Mesothelial cell of epicardium (in vitro differentiated cells): ENCODE results near the gene KRTAP12-2. TPM values are rescaled to one million over a fixed set of nuclear protein-coding genes. Genes with fewer than 3 reads are reported as not detected.

Experiments
- DNase-seq, 2 experiments: peaks; one replicate each; pipeline ENCODE4 v3.0.0; 2021; ENCODE audit warnings: low spot score in 2 of 2; ENCODE audit not compliant: unreplicated experiment in 2 of 2
- H3K27ac Mint-ChIP-seq: 2 replicates; pipeline ENCODE4 v1.8.0; 2021; ENCODE audit warnings: mixed read lengths
- H3K27me3 Mint-ChIP-seq: 2 replicates; pipeline ENCODE4 v1.8.0; 2021; ENCODE audit warnings: low read depth, mixed read lengths
- H3K36me3 Mint-ChIP-seq: 2 replicates; pipeline ENCODE4 v1.8.0; 2021; ENCODE audit warnings: mixed read lengths
- H3K4me1 Mint-ChIP-seq: 2 replicates; pipeline ENCODE4 v1.8.0; 2021; ENCODE audit warnings: mixed read lengths
- H3K4me3 Mint-ChIP-seq: 2 replicates; pipeline ENCODE4 v1.8.0; 2021; ENCODE audit warnings: mild to moderate bottlenecking, moderate library complexity, mixed read lengths
- H3K9me3 Mint-ChIP-seq: 2 replicates; pipeline ENCODE4 v1.8.0; 2021; ENCODE audit warnings: mixed read lengths
- CTCF ChIP-seq: fragments of 200-600 bp; sonication (generic); IDR thresholded peaks from one replicate; pipeline ENCODE4 v1.5.0; 2021; ENCODE audit warnings: antibody characterized with exemption; ENCODE audit not compliant: unreplicated experiment
- total RNA-seq: library from RNA; stranded (reverse); gene quantifications from 3 replicates; pipeline ENCODE4 v1.2.1, GENCODE V29; 2021

Gene KRTAP12-2
- total RNA-seq, 1 donor from 2014 or later, result not detected

GRCh38 chr21:44626673-44627143 is 40.0 kb downstream of the KRTAP12-2 start, which contains the start of gene KRTAP10-9:
Gene KRTAP10-9 (plus strand): TSS chr21:44627093. CDS start chr21:44627172, 79 bp downstream.
- Mint-ChIP-seq H3K9me3 (peaks cover 47% of the 10 kb centered on the region), H3K4me3 (no peak within 1 kb of the TSS), H3K4me1 (no peaks in the 10 kb centered on the region), H3K27me3 (no peaks in the 10 kb centered on the region), H3K36me3 (no peaks in the 10 kb centered on the region), H3K27ac (no peak within 1 kb of the TSS)
- no peak for TF ChIP-seq CTCF
- no peak for DNase-seq

GRCh38 chr21:44626262-44626661 is 40.5 kb downstream of the KRTAP12-2 start:
- DNase-seq, result no peak
- no peaks in the 10 kb centered on the region for H3K36me3 Mint-ChIP-seq
- H3K9me3 Mint-ChIP-seq, result peaks cover 43% of the 10 kb centered on the region
- no peaks in the 10 kb centered on the region for H3K27me3 Mint-ChIP-seq
- H3K27ac Mint-ChIP-seq, result no peak overlapping the region
- no peak for TF ChIP-seq CTCF
- H3K4me1 Mint-ChIP-seq, result no peaks in the 10 kb centered on the region
- H3K4me3 Mint-ChIP-seq, result no peak overlapping the region

DNA sequence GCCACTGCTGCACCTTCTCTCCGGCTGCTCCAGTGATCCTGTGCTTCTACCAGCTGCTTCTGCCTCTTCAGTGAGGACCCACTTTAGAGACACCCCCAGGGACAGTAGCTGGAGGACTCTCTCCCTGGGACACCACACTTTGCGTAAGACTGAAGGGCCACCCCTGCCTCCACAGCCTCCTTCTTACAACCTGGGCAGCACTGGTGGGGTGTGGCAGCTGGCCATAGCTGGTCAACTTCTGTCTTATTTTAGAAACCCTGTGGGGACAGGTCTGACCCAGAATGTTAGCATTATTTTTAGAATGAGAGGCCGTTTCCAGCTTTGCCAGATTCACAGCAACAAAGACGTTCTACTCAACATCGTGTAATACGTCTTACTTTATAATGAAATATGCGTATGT is 41.0 kb downstream of the KRTAP12-2 start:
- TF ChIP-seq CTCF, result no peak
- no peak overlapping the region for H3K4me3 Mint-ChIP-seq
- no peaks in the 10 kb centered on the region for H3K36me3 Mint-ChIP-seq
- H3K27ac Mint-ChIP-seq, result no peak overlapping the region
- H3K9me3 Mint-ChIP-seq, result peaks cover 40% of the 10 kb centered on the region
- DNase-seq, result no peak
- no peaks in the 10 kb centered on the region for H3K27me3 Mint-ChIP-seq
- H3K4me1 Mint-ChIP-seq, result no peaks in the 10 kb centered on the region

GRCh38 chr21:44623575-44623974 is 43.2 kb downstream of the KRTAP12-2 start:
- no peak for TF ChIP-seq CTCF
- no peak for DNase-seq
- Mint-ChIP-seq H3K9me3 (peaks cover 52% of the 10 kb centered on the region), H3K4me1 (no peaks in the 10 kb centered on the region), H3K36me3 (no peaks in the 10 kb centered on the region), H3K4me3 (no peak overlapping the region), H3K27me3 (no peaks in the 10 kb centered on the region), H3K27ac (no peak overlapping the region)

- H3K27me3 Mint-ChIP-seq, result no peaks in the 10 kb centered on the region
These were observed 46.8 kb downstream of the KRTAP12-2 start for GRCh38 chr21:44619886-44620285.

More at GRCh38 chr21:44619886-44620285, 46.8 kb downstream of the KRTAP12-2 start:
- no peak overlapping the region for H3K27ac Mint-ChIP-seq
- TF ChIP-seq CTCF, result no peak
- H3K36me3 Mint-ChIP-seq, result no peaks in the 10 kb centered on the region
- no peak for DNase-seq
- H3K4me3 Mint-ChIP-seq, result no peak overlapping the region
- no peaks in the 10 kb centered on the region for H3K4me1 Mint-ChIP-seq
- H3K9me3 Mint-ChIP-seq, result peaks cover 50% of the 10 kb centered on the region
